HUES48 (cell line): ENCODE data around the gene SLC4A9.

Experiments
- H3K27ac ChIP-seq: one replicate; pipeline ENCODE4 v1.7.0; 2013; ENCODE audit warnings: low read depth, low read length, inconsistent platforms
- H3K27me3 ChIP-seq: 2 replicates; pipeline ENCODE4 v1.6.1; 2013; ENCODE audit warnings: mild to moderate bottlenecking, low read length; ENCODE audit not compliant: control insufficient read depth, insufficient read depth
- H3K36me3 ChIP-seq: 2 replicates; pipeline ENCODE4 v1.6.1; 2013; ENCODE audit warnings: low read length; ENCODE audit not compliant: control insufficient read depth, insufficient read depth
- H3K4me1 ChIP-seq: 2 replicates; pipeline ENCODE4 v1.6.1; 2013; ENCODE audit warnings: mild to moderate bottlenecking, low read length; ENCODE audit not compliant: control insufficient read depth, insufficient read depth
- H3K4me3 ChIP-seq: 2 replicates; pipeline ENCODE4 v1.5.1; 2013; ENCODE audit warnings: mild to moderate bottlenecking, low read depth, low read length
- H3K9ac ChIP-seq: 2 replicates; pipeline ENCODE4 v1.6.1; 2013; ENCODE audit warnings: mild to moderate bottlenecking, low read depth, low read length, moderate library complexity
- H3K9me3 ChIP-seq: 2 replicates; pipeline ENCODE4 v1.6.1; 2013; ENCODE audit warnings: low read length; ENCODE audit not compliant: control insufficient read depth, insufficient read depth

Gene SLC4A9, protein sequence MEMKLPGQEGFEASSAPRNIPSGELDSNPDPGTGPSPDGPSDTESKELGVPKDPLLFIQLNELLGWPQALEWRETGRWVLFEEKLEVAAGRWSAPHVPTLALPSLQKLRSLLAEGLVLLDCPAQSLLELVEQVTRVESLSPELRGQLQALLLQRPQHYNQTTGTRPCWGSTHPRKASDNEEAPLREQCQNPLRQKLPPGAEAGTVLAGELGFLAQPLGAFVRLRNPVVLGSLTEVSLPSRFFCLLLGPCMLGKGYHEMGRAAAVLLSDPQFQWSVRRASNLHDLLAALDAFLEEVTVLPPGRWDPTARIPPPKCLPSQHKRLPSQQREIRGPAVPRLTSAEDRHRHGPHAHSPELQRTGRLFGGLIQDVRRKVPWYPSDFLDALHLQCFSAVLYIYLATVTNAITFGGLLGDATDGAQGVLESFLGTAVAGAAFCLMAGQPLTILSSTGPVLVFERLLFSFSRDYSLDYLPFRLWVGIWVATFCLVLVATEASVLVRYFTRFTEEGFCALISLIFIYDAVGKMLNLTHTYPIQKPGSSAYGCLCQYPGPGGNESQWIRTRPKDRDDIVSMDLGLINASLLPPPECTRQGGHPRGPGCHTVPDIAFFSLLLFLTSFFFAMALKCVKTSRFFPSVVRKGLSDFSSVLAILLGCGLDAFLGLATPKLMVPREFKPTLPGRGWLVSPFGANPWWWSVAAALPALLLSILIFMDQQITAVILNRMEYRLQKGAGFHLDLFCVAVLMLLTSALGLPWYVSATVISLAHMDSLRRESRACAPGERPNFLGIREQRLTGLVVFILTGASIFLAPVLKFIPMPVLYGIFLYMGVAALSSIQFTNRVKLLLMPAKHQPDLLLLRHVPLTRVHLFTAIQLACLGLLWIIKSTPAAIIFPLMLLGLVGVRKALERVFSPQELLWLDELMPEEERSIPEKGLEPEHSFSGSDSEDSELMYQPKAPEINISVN

DNA sequence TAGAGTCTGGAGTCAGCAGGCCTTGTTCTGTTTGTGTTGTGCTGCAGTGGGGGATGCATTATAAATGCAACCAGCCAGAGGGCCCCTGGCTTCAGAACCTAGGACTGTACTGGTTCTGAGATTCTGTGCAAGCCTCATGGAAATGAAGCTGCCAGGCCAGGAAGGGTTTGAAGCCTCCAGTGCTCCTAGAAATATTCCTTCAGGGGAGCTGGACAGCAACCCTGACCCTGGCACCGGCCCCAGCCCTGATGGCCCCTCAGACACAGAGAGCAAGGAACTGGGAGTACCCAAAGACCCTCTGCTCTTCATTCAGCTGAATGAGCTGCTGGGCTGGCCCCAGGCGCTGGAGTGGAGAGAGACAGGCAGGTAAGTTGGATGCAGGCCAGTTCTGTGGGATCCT is at the start of gene SLC4A9:
TSS of gene SLC4A9 (plus strand) at position 94 of the 400 bp plus-strand sequence. CDS start at position 137, 43 bp downstream.
- Histone ChIP-seq H3K36me3 (no peaks in the 10 kb centered on the region), H3K27me3 (peaks cover 8% of the 10 kb centered on the region; the same call in 1 of the 2 replicates), H3K4me1 (no peaks in the 10 kb centered on the region; the same call in 1 of the 2 replicates), H3K4me3 (no peak within 1 kb of the TSS), H3K9me3 (no peaks in the 10 kb centered on the region), H3K27ac (no peak within 1 kb of the TSS), H3K9ac (no peak within 1 kb of the TSS)

DNA sequence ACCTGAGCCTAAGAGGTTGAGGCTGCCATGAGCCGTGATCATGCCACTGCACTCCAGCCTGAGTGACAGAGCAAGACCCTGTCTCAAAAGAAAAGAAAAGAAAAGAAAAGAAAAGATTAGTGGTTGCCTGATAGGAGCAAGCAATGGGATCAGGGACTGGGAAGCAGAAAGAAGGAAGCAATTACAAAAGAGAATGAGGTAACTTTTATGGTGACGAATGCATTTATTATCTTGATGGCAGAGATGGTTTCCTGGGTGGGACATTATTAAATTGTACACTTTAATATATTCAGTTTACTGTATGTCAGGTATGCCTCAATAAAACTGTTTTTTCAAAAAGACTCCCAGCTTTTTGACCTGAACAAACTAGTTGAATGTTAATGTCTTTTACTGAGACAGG is 49.6 kb upstream of the SLC4A9 start:
- H3K9ac ChIP-seq, result no peak overlapping the region
- H3K27ac ChIP-seq, result peak overlapping the region; percentile 53
- no peaks in the 10 kb centered on the region for H3K9me3 ChIP-seq
- H3K4me1 ChIP-seq, result peaks cover 11% of the 10 kb centered on the region; the same call in 1 of the 2 replicates
- H3K27me3 ChIP-seq, result no peaks in the 10 kb centered on the region
- H3K36me3 ChIP-seq, result no peaks in the 10 kb centered on the region
- H3K4me3 ChIP-seq, result no peak overlapping the region

DNA sequence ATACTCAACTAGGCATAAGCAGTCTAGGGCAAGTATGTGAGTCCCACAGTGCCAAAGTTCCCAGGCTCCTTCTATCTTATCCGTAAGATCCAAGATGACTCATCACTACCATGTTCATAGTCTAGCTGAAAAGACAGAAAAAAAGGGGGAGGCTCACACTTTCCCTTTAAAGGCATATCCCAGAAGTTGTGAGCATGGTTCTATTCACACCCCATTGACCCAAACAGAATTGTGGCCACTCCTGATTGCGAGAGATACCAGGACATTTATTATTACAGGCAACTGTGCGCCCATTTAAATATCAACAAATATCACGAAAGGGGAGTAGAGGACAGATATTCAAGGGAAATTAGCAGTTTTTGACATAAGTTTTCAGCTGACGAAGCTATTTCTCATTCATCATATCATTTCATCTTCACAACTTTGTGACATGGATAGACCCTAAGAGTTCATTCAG is 49.0 kb upstream of the SLC4A9 start:
- H3K27me3 ChIP-seq, result no peaks in the 10 kb centered on the region
- H3K9ac ChIP-seq, result no peak overlapping the region
- H3K4me1 ChIP-seq, result peaks cover 11% of the 10 kb centered on the region; the same call in 1 of the 2 replicates
- H3K36me3 ChIP-seq, result no peaks in the 10 kb centered on the region
- no peaks in the 10 kb centered on the region for H3K9me3 ChIP-seq
- H3K4me3 ChIP-seq, result no peak overlapping the region
- H3K27ac ChIP-seq, result peak overlapping the region; percentile 53

DNA sequence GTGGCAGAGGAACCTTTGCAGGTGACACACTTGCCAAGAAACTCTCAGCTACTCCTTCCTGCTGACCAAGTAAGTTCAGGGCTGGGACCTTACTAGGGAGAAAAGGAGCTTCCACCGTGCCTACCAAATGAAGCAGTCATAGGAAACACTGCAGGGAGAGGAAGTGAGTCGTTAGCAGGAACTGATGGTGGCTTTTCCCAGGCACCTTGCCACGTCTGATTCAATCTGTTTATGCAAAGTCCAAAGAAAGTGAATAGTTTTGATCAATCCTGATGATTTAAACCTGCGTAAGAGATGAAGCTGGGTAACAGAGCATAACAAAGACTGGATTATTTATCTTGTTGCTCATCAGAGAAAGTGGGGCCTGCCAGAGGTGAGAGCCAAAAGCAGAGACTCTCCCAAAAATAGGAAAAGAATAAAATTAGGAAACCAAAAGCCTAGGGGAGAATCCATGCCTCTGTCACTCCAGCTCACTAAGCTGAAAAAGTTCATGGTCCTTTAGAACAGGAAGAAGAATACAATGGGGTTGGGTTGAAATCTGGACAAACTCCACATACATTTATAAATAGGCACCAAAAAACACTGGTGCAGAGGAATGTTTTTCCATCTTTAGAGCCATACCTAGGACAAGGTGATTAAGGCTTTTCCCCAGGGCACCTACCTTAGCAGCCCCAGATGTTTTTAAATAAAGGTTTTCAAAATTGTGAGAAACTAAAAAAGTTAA is 47.8 kb upstream of the SLC4A9 start:
- Histone ChIP-seq H3K9me3 (no peaks in the 10 kb centered on the region), H3K9ac (no peak overlapping the region), H3K27ac (peak overlapping the region; percentile 72), H3K4me3 (no peak overlapping the region), H3K4me1 (peaks cover 11% of the 10 kb centered on the region; the same call in 1 of the 2 replicates), H3K27me3 (no peaks in the 10 kb centered on the region), H3K36me3 (no peaks in the 10 kb centered on the region)

DNA sequence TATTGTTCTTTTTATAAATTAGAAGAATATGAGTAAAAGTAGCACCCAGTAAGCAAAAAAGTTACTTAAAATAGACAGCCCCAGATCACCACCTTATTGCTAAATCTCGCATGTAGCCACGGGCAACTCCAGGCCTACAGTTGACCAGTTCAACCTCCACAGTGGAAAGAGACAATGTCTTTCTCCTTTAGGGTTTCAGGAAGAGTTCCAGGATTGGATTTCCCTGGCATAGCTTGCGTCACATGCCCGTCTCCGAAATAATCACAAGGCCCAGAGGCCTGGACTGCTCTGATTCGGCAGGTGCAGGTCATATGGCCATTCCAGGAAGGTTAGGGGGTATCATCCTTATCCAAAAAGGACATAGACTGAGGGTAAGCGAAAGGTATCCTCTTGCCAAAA is 47.2 kb upstream of the SLC4A9 start:
- Histone ChIP-seq H3K27me3 (no peaks in the 10 kb centered on the region), H3K4me3 (no peak overlapping the region), H3K9ac (no peak overlapping the region), H3K36me3 (no peaks in the 10 kb centered on the region), H3K27ac (no peak overlapping the region), H3K4me1 (peaks cover 11% of the 10 kb centered on the region; the same call in 1 of the 2 replicates), H3K9me3 (no peaks in the 10 kb centered on the region)

DNA sequence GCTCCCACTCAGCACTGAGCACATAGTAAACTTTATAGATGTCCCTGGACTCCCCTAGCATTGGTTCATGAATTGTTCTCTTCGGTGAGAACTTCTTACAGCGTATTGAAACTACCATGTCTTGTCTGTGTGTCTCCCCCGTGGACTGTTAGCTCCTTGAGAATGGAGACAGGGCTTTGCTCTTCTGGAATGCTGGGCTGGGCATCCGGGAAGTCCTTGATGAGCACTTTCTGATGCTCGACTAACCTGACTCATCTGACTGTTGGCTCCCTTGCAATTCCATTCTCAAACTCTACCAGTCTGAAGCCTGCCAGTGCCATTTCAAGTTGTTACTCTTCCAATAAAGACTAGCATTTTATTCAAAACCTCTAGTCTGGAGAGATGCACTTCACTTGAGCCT is 42.1 kb upstream of the SLC4A9 start:
- no peak overlapping the region for H3K4me3 ChIP-seq
- no peaks in the 10 kb centered on the region for H3K36me3 ChIP-seq
- no peaks in the 10 kb centered on the region for H3K27me3 ChIP-seq
- no peak overlapping the region for H3K27ac ChIP-seq
- H3K9ac ChIP-seq, result no peak overlapping the region
- no peaks in the 10 kb centered on the region for H3K4me1 ChIP-seq
- H3K9me3 ChIP-seq, result no peaks in the 10 kb centered on the region

DNA sequence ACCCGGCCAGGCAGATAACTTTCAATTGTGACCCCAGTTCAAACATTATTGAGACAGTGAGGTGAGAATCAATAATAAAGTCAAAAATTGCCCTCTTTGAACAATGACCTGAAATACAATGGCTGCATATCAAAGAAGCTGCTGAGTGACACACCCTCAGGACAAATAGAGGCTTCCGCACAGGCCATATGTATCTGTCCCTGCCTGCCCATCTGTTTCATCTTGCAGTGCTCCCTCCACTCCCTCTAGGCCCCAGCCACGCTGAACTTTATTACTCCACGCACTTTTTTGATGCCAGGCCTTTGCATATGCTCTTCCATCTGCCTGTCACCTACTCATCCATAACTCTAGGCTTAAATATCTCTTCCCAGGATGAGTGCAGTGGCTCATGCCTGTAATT is 41.2 kb upstream of the SLC4A9 start:
- Histone ChIP-seq H3K27me3 (no peaks in the 10 kb centered on the region), H3K9me3 (no peaks in the 10 kb centered on the region), H3K36me3 (no peaks in the 10 kb centered on the region), H3K4me1 (0 out of 2 replicates have a peak, but pooled peaks cover 2% of the 10 kb centered on the region), H3K4me3 (no peak overlapping the region), H3K27ac (no peak overlapping the region), H3K9ac (no peak overlapping the region)

DNA sequence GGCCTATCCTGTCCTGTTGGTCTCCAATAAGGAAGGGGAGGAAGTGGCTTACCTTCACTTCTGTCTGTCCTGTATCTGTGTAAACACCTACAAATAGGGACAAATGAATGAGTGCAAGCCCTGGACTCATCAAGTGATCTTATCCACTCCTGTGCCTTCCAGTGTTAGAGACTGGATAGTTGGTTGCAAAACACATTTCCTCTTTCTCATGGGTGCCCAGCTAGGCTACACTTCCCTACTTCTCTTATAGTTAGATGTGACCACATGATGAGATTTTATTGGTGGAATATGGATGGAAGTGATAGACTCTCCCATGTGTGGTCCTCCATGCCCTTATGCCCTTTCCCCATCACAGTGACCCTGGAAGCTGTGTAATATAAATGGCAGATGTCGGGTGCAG is 40.2 kb upstream of the SLC4A9 start:
- H3K27me3 ChIP-seq, result no peaks in the 10 kb centered on the region
- H3K36me3 ChIP-seq, result no peaks in the 10 kb centered on the region
- no peak overlapping the region for H3K4me3 ChIP-seq
- H3K27ac ChIP-seq, result no peak overlapping the region
- H3K4me1 ChIP-seq, result 0 out of 2 replicates have a peak, but pooled peaks cover 2% of the 10 kb centered on the region
- no peak overlapping the region for H3K9ac ChIP-seq
- no peaks in the 10 kb centered on the region for H3K9me3 ChIP-seq

DNA sequence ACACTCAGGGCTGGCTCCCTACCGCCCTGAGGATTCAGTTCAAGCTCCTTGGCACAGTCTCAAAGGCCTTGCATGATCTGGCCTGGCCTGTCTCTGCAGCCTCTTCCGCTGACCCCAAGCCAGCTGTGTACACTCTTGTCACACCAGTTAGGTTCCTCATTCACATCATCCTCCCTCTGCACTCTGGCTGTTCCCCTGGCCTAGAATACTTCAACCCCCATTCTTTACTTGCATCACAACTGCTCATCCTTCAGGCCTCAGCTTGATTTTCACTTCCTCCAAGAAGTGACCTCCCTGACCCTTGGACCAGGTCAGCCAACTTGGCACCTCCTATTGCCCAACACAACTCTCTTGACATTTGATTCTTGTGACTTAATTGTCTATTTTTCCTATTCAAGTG is 38.2 kb upstream of the SLC4A9 start:
- Histone ChIP-seq H3K4me3 (no peak overlapping the region), H3K9me3 (no peaks in the 10 kb centered on the region), H3K9ac (no peak overlapping the region), H3K27me3 (no peaks in the 10 kb centered on the region), H3K36me3 (no peaks in the 10 kb centered on the region), H3K27ac (no peak overlapping the region), H3K4me1 (0 out of 2 replicates have a peak, but pooled peaks cover 2% of the 10 kb centered on the region)
